Ovary (tissue), 3 donors: Measurements from ENCODE around the gene NETO2.

Experiments used
- CTCF ChIP-seq, 3 donors: fragments of 450-650 bp in 2 of 3; fragments of 200-600 bp in 1 of 3; IDR thresholded peaks; one replicate each; pipeline versions ENCODE4 v1.5.1 to v1.8.0; 2016 to 2022; ENCODE audit warnings: antibody characterized with exemption in 3 of 3, mild to moderate bottlenecking in 1 of 3
- POLR2A ChIP-seq: fragments of 450-650 bp; IDR thresholded peaks from one replicate; pipeline ENCODE4 v1.6.1; 2017; ENCODE audit warnings: antibody characterized with exemption, mild to moderate bottlenecking, moderate library complexity
- donor health status: DM: no; HTN: no; CAD: no.

GRCh38 chr16:47161464-47161863 lies 17.7 kb upstream of the NETO2 start:
- TF ChIP-seq POLR2A, result no peak
- TF ChIP-seq CTCF (IDR thresholded peaks at IDR 0.05), result no peak
